ENCODE results near the gene SLC29A1. TPM values are rescaled to one million over a fixed set of nuclear protein-coding genes. Genes with fewer than 3 reads are reported as not detected.

Gene SLC29A1
- total and polyA plus RNA-seq, 9 of the 15 experiments (the other 6 are each of a cell fraction or from before 2014, with no cell fraction given): 18.9 to 170 (median 57.7) TPM

GRCh38 chr6:44219053-44219814 lies 4.2 kb upstream of the SLC29A1 start (continued):
- peak; percentile 39 for TF ChIP-seq PRDM10 (IDR thresholded peaks at IDR 0.05; ENCODE audit: partially characterized antibody)
- no peak for TF ChIP-seq ZNF79 (CRISPR knock-in tag; IDR thresholded peaks at IDR 0.05; ENCODE audit: low read depth)
- TF ChIP-seq ZNF511 (CRISPR knock-in tag; IDR thresholded peaks at IDR 0.05): no peak
- TF ChIP-seq JUND (IDR thresholded peaks at IDR 0.05; ENCODE audit: borderline replicate concordance, low read depth, low read length): no peak
- no peak for TF ChIP-seq JUND (tag; IDR thresholded peaks at IDR 0.05; ENCODE audit: borderline replicate concordance, low read depth, low read length)
- TF ChIP-seq NFRKB (IDR thresholded peaks at IDR 0.05; ENCODE audit: low read depth): 0 out of 2 replicates have a peak, but pooled peaks have one; percentile 44
- peak; percentile 37; the same call in 1 of the 2 replicates for TF ChIP-seq DPF2 (IDR thresholded peaks at IDR 0.05)
- peak; percentile 79 for TF ChIP-seq ZBTB17 (CRISPR knock-in tag; IDR thresholded peaks at IDR 0.05)
- no peak for TF ChIP-seq FOXO4 (CRISPR knock-in tag; IDR thresholded peaks at IDR 0.05)
- TF ChIP-seq HOMEZ (CRISPR knock-in tag; IDR thresholded peaks at IDR 0.05): no peak
- no peak for TF ChIP-seq ZNF518B (CRISPR knock-in tag; IDR thresholded peaks at IDR 0.05)
- TF ChIP-seq SRSF3 (IDR thresholded peaks at IDR 0.05; ENCODE audit: insufficient read depth, low read length): no peak
